Thyroid gland (tissue), 4 donors: Measurements from ENCODE around the gene CDK16.

Experiments used
- POLR2A ChIP-seq, 2 donors: fragments of 450-650 bp; IDR thresholded peaks; one replicate each; pipeline ENCODE4 v1.6.1; 2017; ENCODE audit warnings: antibody characterized with exemption in 2 of 2, mild to moderate bottlenecking in 2 of 2, moderate library complexity in 1 of 2
- TF ChIP-seq, protein P1 (sequence below), 6 experiments: fragments of 200-600 bp in 3 of 6; fragments of 450-650 bp in 3 of 6; sonication (generic) in 3 of 6; IDR thresholded peaks; one replicate each; pipeline ENCODE4 v1.5.1; 2016 to 2019; ENCODE audit warnings: antibody characterized with exemption in 6 of 6, mild to moderate bottlenecking in 2 of 6, inconsistent platforms in 1 of 6, moderate library complexity in 1 of 6

DNA sequence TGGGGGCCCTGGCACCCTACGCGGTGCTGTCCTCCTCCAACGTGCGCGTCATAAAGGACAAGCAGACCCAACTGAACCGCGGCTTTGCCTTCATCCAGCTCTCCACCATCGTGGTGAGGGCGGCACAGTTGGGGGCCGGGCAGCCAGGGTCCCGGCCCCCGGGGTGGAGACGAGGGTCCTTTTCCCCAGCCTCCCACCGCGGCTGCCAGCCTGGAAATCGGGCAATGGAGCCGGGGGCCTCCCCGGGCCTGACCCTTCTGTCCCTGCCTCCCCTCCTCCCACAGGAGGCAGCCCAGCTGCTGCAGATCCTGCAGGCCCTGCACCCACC, 38.6 kb upstream of the CDK16 start:
- TF ChIP-seq, protein P1, sequence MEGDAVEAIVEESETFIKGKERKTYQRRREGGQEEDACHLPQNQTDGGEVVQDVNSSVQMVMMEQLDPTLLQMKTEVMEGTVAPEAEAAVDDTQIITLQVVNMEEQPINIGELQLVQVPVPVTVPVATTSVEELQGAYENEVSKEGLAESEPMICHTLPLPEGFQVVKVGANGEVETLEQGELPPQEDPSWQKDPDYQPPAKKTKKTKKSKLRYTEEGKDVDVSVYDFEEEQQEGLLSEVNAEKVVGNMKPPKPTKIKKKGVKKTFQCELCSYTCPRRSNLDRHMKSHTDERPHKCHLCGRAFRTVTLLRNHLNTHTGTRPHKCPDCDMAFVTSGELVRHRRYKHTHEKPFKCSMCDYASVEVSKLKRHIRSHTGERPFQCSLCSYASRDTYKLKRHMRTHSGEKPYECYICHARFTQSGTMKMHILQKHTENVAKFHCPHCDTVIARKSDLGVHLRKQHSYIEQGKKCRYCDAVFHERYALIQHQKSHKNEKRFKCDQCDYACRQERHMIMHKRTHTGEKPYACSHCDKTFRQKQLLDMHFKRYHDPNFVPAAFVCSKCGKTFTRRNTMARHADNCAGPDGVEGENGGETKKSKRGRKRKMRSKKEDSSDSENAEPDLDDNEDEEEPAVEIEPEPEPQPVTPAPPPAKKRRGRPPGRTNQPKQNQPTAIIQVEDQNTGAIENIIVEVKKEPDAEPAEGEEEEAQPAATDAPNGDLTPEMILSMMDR (IDR thresholded peaks at IDR 0.05): no peak
- TF ChIP-seq POLR2A (IDR thresholded peaks at IDR 0.05): no peak
